ENCODE measurements around the gene CHD5. TPM values are rescaled to one million over a fixed set of nuclear protein-coding genes. Genes with fewer than 3 reads are reported as not detected.

The CHD5 gene
- total RNA-seq, 1 experiment from 2014 or later, result 0.98 TPM

- no peak for DNase-seq (ENCODE audit: low spot score)
Measured at GRCh38 chr1:6134206-6134605, 45.9 kb downstream of the CHD5 start.

GRCh38 chr1:6133146-6133895 is 46.8 kb downstream of the CHD5 start:
- no peak for DNase-seq (ENCODE audit: low spot score)

- DNase-seq (ENCODE audit: low spot score), result no peak
Measured at GRCh38 chr1:6131561-6131960, 48.6 kb downstream of the CHD5 start.

GRCh38 chr1:6130596-6130995 is 49.5 kb downstream of the CHD5 start:
- DNase-seq (ENCODE audit: low spot score), result no peak

- no peak for DNase-seq (ENCODE audit: low spot score)
Measured at GRCh38 chr1:6130036-6130435, 50.1 kb downstream of the CHD5 start.

- no peak for DNase-seq (ENCODE audit: low spot score)
Measured at GRCh38 chr1:6129313-6129712, 50.8 kb downstream of the CHD5 start.

- no peak for DNase-seq (ENCODE audit: low spot score)
Measured at GRCh38 chr1:6128276-6129081, 51.6 kb downstream of the CHD5 start.

- DNase-seq (ENCODE audit: low spot score), result no peak
Measured at GRCh38 chr1:6127587-6128163, 52.4 kb downstream of the CHD5 start.

GRCh38 chr1:6126521-6127067 is 53.5 kb downstream of the CHD5 start:
- DNase-seq (ENCODE audit: low spot score), result no peak

- DNase-seq (ENCODE audit: low spot score), result no peak
Measured at GRCh38 chr1:6126028-6126427, 54.1 kb downstream of the CHD5 start.

GRCh38 chr1:6125366-6125765 is 54.8 kb downstream of the CHD5 start:
- no peak for DNase-seq (ENCODE audit: low spot score)

GRCh38 chr1:6124746-6125365 is 55.3 kb downstream of the CHD5 start:
- no peak for DNase-seq (ENCODE audit: low spot score)

GRCh38 chr1:6124341-6124740 is 55.8 kb downstream of the CHD5 start:
- DNase-seq (ENCODE audit: low spot score), result no peak

GRCh38 chr1:6123816-6124215 is 56.3 kb downstream of the CHD5 start:
- no peak for DNase-seq (ENCODE audit: low spot score)

GRCh38 chr1:6123083-6123482 is 57.0 kb downstream of the CHD5 start:
- DNase-seq (ENCODE audit: low spot score), result no peak

GRCh38 chr1:6121651-6122370 is 58.3 kb downstream of the CHD5 start:
- DNase-seq (ENCODE audit: low spot score), result no peak

GRCh38 chr1:6121021-6121421 is 59.1 kb downstream of the CHD5 start:
- no peak for DNase-seq (ENCODE audit: low spot score)

GRCh38 chr1:6118415-6118814 is 61.7 kb downstream of the CHD5 start:
- no peak for DNase-seq (ENCODE audit: low spot score)

GRCh38 chr1:6117624-6118023 is 62.5 kb downstream of the CHD5 start:
- no peak for DNase-seq (ENCODE audit: low spot score)

GRCh38 chr1:6117064-6117463 is 63.1 kb downstream of the CHD5 start:
- DNase-seq (ENCODE audit: low spot score), result no peak

GRCh38 chr1:6116137-6116536 is 64.0 kb downstream of the CHD5 start:
- DNase-seq (ENCODE audit: low spot score), result peak; percentile 56

Data from A172 (cell line).